DMS53 treated with DMSO at 0.1 percent for 48 hours (cell line): ENCODE results near the gene SEMA3F.

Experiments
- DNase-seq: peaks from one replicate; lab custom pipeline; 2025; ENCODE audit not compliant: unreplicated experiment; lab: John Stamatoyannopoulos, UW

Gene SEMA3F

GRCh38 chr3:50192689-50193141 lies 37.6 kb downstream of the SEMA3F start:
- DNase-seq: no peak

GRCh38 chr3:50193286-50193685 lies 38.2 kb downstream of the SEMA3F start:
- DNase-seq: no peak

GRCh38 chr3:50193746-50194127 lies 38.6 kb downstream of the SEMA3F start:
- no peak for DNase-seq

- DNase-seq: no peak
Measured at GRCh38 chr3:50194128-50194902, 39.2 kb downstream of the SEMA3F start.

- no peak for DNase-seq
Measured at GRCh38 chr3:50194903-50195500, 39.9 kb downstream of the SEMA3F start.

GRCh38 chr3:50195501-50196252 lies 40.6 kb downstream of the SEMA3F start:
- DNase-seq: no peak

- DNase-seq: no peak
Measured at GRCh38 chr3:50196253-50196801, 41.2 kb downstream of the SEMA3F start.

GRCh38 chr3:50201573-50202315 lies 46.6 kb downstream of the SEMA3F start:
- DNase-seq: no peak

- no peak for DNase-seq
Measured at GRCh38 chr3:50202353-50203112, 47.4 kb downstream of the SEMA3F start.

GRCh38 chr3:50203113-50203808 lies 48.1 kb downstream of the SEMA3F start:
- no peak for DNase-seq

GRCh38 chr3:50203809-50204803 lies 49.0 kb downstream of the SEMA3F start:
- DNase-seq: no peak

GRCh38 chr3:50204804-50205412 lies 49.8 kb downstream of the SEMA3F start, which contains the start of gene SLC38A3:
Gene SLC38A3 (plus strand): TSS chr3:50205271. CDS start chr3:50214200, 8,929 bp downstream.
- DNase-seq: no peak

GRCh38 chr3:50205413-50206276 lies 50.5 kb downstream of the SEMA3F start:
- no peak for DNase-seq

GRCh38 chr3:50207359-50208042 lies 52.4 kb downstream of the SEMA3F start:
- DNase-seq: no peak

- no peak for DNase-seq
Measured at GRCh38 chr3:50208677-50209344, 53.7 kb downstream of the SEMA3F start.

- no peak for DNase-seq
Measured at GRCh38 chr3:50210176-50210509, 55.0 kb downstream of the SEMA3F start.
